ENCODE data around the gene ZSCAN1. TPM values are rescaled to one million over a fixed set of nuclear protein-coding genes. Genes with fewer than 3 reads are reported as not detected.

The ZSCAN1 gene
- total RNA-seq, 1 experiment from 2014 or later, result not detected

GRCh38 chr19:58002384-58003173 is 31.2 kb upstream of the ZSCAN1 start, which contains the start of gene ZNF606:
Gene ZNF606 (minus strand): TSS chr19:58002820. CDS start chr19:58001319, 1,501 bp downstream.
- in situ Hi-C loops (cut with HindIII; ENCODE audit: low pct_unique_long_range_greater_than_20kb, low sequenced_read_pairs), result no loop called here
- Histone ChIP-seq H3K4me3 (ENCODE audit: low read depth in 2 of 2, low read length in 2 of 2) (peak within 1 kb of the TSS; percentile 71 to 90), H3K4me1 (ENCODE audit: control insufficient read depth, insufficient read depth, low read length) (no peaks in the 10 kb centered on the region), H3K27me3 (ENCODE audit: control insufficient read depth, insufficient read depth, low read length) (no peaks in the 10 kb centered on the region), H3K9me3 (ENCODE audit: control insufficient read depth, insufficient read depth, low read depth, low read length) (peaks cover 63% of the 10 kb centered on the region), H3K36me3 (ENCODE audit: control insufficient read depth, insufficient read depth, low read length) (peaks cover 3% of the 10 kb centered on the region; the same call in 1 of the 2 replicates), H3K27ac (ENCODE audit: low read length) (peak within 1 kb of the TSS; percentile 85)
- ChIA-PET POLR2A (interaction anchor here (0.7 kb wide), 2 partner anchors 11 to 362 kb away, joined by 3 read pairs; no protein-coding TSS in a partner anchor), CTCF (no interaction called here)
- ATAC-seq, result peak; percentile 99
- TF ChIP-seq POLR2AphosphoS5 (IDR thresholded peaks at IDR 0.05; ENCODE audit: low read depth, low read length) (peak; percentile 87), SIN3A (IDR thresholded peaks at IDR 0.05; ENCODE audit: borderline replicate concordance, insufficient read depth, low read depth, low read length) (no peak), CTCF (IDR thresholded peaks at IDR 0.05) (no peak), REST (IDR thresholded peaks at IDR 0.05; ENCODE audit: insufficient read depth in 1 of 2, low read depth in 2 of 2, low read length in 1 of 2) (no peak), TCF7L2 (IDR thresholded peaks at IDR 0.05; ENCODE audit: low read depth, low read length) (peak; percentile 38)
- BruUV-seq (replicated peaks), result no TSS peak
- intact Hi-C loops (cut with micrococcal nuclease; ENCODE audit: unreplicated experiment), result no loop called here
- DNase-seq (ENCODE audit: low read depth, low spot score), result no peak

- intact Hi-C loops (cut with micrococcal nuclease; ENCODE audit: unreplicated experiment) (no loop called here), in situ Hi-C loops (cut with HindIII; ENCODE audit: low pct_unique_long_range_greater_than_20kb, low sequenced_read_pairs) (no loop called here)
- ATAC-seq (0 out of 2 replicates have a peak, but pooled peaks have one; percentile 2), DNase-seq (ENCODE audit: low read depth, low spot score) (no peak)
- Histone ChIP-seq H3K27ac (ENCODE audit: low read length) (peak overlapping the region; percentile 85), H3K27me3 (ENCODE audit: control insufficient read depth, insufficient read depth, low read length) (no peaks in the 10 kb centered on the region), H3K9me3 (ENCODE audit: control insufficient read depth, insufficient read depth, low read depth, low read length) (peaks cover 59% of the 10 kb centered on the region; the same call in 1 of the 2 replicates), H3K4me1 (ENCODE audit: control insufficient read depth, insufficient read depth, low read length) (no peaks in the 10 kb centered on the region), H3K36me3 (ENCODE audit: control insufficient read depth, insufficient read depth, low read length) (peaks cover 3% of the 10 kb centered on the region; the same call in 1 of the 2 replicates), H3K4me3 (ENCODE audit: low read depth in 2 of 2, low read length in 2 of 2) (peak overlapping the region; percentile 71 to 90)
- no TSS peak for BruUV-seq (replicated peaks)
- POLR2A ChIA-PET, result interaction anchor here (0.5 kb wide), 1 partner anchor 151 kb away, joined by 5 read pairs; no protein-coding TSS in a partner anchor
- TF ChIP-seq REST (IDR thresholded peaks at IDR 0.05; ENCODE audit: insufficient read depth in 1 of 2, low read depth in 2 of 2, low read length in 1 of 2) (no peak), CTCF (IDR thresholded peaks at IDR 0.05) (no peak), POLR2AphosphoS5 (IDR thresholded peaks at IDR 0.05; ENCODE audit: low read depth, low read length) (no peak)
- CTCF ChIA-PET, result interaction anchor here (0.6 kb wide), 1 partner anchor 149 kb away, joined by 3 read pairs; no protein-coding TSS in a partner anchor
Observed at GRCh38 chr19:58003174-58003828, 30.5 kb upstream of the ZSCAN1 start.
